Mucosa of descending colon (tissue), 3 donors: ENCODE measurements around the gene ATP8A2. TPM values are rescaled to one million over a fixed set of nuclear protein-coding genes. Genes with fewer than 3 reads are reported as not detected.

Source experiments
- ATAC-seq: fragments of 200-7000 bp; cut with Tn5 transposase; one replicate; pipeline ENCODE4 v1.9.1; 2020; ENCODE audit warnings: mild to moderate bottlenecking, moderate library complexity
- DNase-seq, 3 donors: peaks; one replicate each; pipeline ENCODE4 v3.0.0-alpha.2; 2020
- H3K36me3 ChIP-seq: fragments of 200-600 bp; one replicate; pipeline ENCODE4 v1.8.0; 2021; ENCODE audit warnings: low read depth, mild to moderate bottlenecking
- H3K4me1 ChIP-seq: fragments of 200-600 bp; one replicate; pipeline ENCODE4 v1.8.0; 2021; ENCODE audit warnings: low read depth, mild to moderate bottlenecking
- H3K4me3 ChIP-seq: fragments of 200-600 bp; one replicate; pipeline ENCODE4 v1.8.0; 2021; ENCODE audit warnings: mild to moderate bottlenecking
- H3K9me3 ChIP-seq: fragments of 200-600 bp; one replicate; pipeline ENCODE4 v1.8.0; 2021; ENCODE audit warnings: mild to moderate bottlenecking
- intact Hi-C, 2 donors: fragments of 100-400 bp; cut with DNase I in 1 of 2; cut with micrococcal nuclease in 1 of 2; formaldehyde crosslinking; loops; one replicate each; pipeline versions ENCODE4 v1.11.0 to v1.11.1; 2022; cut with DNase I, micrococcal nuclease
- total RNA-seq, 3 donors: library from RNA; stranded (reverse); fragmentation: NEBNext Ultra II Directional in 2 of 3; extraction: Animal tissue kit (Norgen Biotek cat#: 25700) in 2 of 3; gene quantifications; one replicate each; pipeline versions ENCODE4 v1.2.1 to v1.2.4, GENCODE V29; 2021 to 2023
- TF ChIP-seq, protein P1 (sequence below): fragments of 200-600 bp; IDR thresholded peaks from one replicate; pipeline ENCODE4 v1.8.0; 2022; ENCODE audit warnings: antibody characterized with exemption, mild to moderate bottlenecking
- donor health status: DM: no; HTN: no; CAD: no; lungs with moderate emphysema.
- donor health status: DM: no; HTN: no; CAD: no.
- donor health status: DM: no; HTN: yes; CAD: no.

Gene ATP8A2
- total RNA-seq, 3 donors from 2014 or later = 0.22 to 3.6 (median 0.41) TPM

DNA sequence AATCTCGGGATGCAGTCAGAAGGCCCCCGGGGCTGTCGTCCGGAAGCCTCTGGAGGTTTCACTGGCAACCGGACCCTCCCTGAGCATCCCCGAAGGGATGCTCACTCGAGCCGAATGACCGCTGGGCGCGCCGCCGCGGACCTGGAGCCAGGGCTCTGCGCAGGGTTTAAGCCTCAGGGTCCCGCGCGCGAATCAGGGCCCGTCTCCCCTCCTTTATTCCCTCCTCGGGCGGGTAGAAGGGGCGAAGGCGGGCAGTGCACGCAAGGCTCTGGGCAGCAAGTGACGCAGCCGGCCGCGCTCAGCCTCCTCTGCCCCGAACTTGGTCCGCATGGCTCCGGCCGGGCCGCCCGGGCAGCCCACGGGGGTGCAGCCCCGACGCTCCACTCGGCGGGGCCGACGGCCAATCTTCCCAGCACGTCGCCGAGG, 679.5 kb downstream of the ATP8A2 start:
- TF ChIP-seq, protein P1, sequence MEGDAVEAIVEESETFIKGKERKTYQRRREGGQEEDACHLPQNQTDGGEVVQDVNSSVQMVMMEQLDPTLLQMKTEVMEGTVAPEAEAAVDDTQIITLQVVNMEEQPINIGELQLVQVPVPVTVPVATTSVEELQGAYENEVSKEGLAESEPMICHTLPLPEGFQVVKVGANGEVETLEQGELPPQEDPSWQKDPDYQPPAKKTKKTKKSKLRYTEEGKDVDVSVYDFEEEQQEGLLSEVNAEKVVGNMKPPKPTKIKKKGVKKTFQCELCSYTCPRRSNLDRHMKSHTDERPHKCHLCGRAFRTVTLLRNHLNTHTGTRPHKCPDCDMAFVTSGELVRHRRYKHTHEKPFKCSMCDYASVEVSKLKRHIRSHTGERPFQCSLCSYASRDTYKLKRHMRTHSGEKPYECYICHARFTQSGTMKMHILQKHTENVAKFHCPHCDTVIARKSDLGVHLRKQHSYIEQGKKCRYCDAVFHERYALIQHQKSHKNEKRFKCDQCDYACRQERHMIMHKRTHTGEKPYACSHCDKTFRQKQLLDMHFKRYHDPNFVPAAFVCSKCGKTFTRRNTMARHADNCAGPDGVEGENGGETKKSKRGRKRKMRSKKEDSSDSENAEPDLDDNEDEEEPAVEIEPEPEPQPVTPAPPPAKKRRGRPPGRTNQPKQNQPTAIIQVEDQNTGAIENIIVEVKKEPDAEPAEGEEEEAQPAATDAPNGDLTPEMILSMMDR = no peak
- no peaks in the 10 kb centered on the region for H3K36me3 ChIP-seq
- no peaks in the 10 kb centered on the region for H3K9me3 ChIP-seq
- DNase-seq (no peak), ATAC-seq (peak; percentile 19)
- peaks cover 9% of the 10 kb centered on the region for H3K4me1 ChIP-seq
- no peak overlapping the region for H3K4me3 ChIP-seq
- intact Hi-C loops = no loop called here

DNA sequence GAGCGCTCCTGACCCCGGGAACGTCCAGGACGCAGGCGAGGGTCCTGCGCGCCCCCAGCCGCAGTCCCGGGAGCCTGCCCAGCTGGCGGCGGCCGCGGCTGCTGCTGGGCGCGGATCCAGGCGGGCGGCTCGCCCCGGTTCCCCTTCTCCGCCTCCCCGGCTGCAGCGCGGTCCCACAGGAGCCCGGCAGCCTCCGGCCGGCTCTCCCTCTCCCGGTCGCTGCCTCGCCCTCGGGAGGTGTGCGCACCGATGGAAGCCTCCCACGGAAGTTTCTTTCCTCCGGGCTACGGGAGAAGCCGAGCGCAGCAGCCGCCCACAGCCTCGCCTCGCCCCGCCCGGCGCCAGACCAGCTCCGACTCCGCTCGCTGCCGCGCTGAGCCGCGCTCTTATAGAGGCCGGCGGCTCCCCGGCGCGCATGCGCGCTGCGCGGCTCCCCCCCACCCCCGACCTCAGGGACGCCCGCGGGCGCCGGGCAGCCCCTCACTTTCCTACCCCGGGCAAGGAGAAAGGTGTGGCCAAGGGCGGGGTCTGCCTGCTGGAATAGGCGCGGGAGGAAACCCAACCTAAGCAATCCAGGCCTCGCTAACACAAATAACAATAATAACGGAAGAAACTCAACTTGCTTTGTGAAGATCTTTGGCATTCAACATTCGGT, 680.0 kb downstream of the ATP8A2 start, which contains the start of gene SHISA2:
Gene SHISA2, minus strand, starts transcription at position 360 of the 655 bp plus-strand sequence. CDS start 1,041 bp downstream, outside the sequence.
- Histone ChIP-seq H3K4me3 (no peak within 1 kb of the TSS), H3K36me3 (no peaks in the 10 kb centered on the region), H3K9me3 (no peaks in the 10 kb centered on the region), H3K4me1 (peaks cover 9% of the 10 kb centered on the region)
- TF ChIP-seq, protein P1 = no peak
- DNase-seq (peak in 2 of 3 donors; percentile 23 to 34), ATAC-seq (peak; percentile 80)
- intact Hi-C loops = no loop called here

DNA sequence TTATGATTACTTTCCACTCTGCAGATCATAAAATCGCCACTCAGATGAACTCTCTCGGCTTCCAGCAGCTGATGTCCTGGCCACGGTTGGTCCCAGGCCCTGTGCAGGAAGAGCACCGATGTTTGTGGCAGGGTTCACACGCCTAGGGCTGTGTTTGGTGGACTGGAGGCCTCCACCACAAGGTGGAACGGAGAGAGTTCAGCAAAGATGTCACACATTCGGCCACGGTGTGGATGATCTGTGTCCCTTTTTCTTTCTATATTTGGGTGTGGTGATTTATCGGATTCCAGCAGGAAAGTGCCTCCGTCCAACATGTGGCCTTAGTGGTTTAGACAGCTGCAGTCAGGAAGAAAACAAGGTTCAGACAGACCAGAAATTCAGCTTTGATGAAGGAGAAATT, 680.6 kb downstream of the ATP8A2 start:
- Histone ChIP-seq H3K9me3 (no peaks in the 10 kb centered on the region), H3K4me1 (peaks cover 9% of the 10 kb centered on the region), H3K36me3 (no peaks in the 10 kb centered on the region), H3K4me3 (no peak overlapping the region)
- TF ChIP-seq, protein P1 = no peak
- DNase-seq (no peak), ATAC-seq (no peak)
- intact Hi-C loops = no loop called here

DNA sequence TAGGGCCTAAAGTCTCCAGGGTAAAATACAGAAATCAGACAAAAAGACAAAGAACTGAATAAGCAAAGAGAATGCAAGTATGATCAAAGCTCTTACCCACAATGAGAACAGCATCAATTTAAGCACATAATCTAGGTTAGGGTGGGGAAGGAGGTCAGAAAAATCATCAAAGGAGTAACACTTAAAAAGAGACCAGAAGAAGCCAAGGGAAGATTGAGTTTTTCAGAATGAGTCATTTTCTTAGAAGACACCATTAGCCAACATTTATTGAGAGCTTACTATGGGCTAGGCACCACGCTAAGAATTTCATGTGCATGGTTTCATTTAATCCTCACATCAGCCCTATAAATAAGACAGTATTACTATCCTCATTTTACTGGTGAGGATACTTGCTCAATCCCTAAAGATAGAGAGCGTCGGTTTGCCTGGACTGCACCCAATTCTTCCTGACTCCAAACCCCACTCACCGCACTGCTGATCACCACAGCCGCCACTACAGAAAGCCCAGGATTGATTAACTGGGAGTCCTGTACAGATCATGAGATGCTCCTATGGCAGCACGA, 681.7 kb downstream of the ATP8A2 start:
- ATAC-seq (no peak), DNase-seq (no peak)
- Histone ChIP-seq H3K36me3 (no peaks in the 10 kb centered on the region), H3K9me3 (no peaks in the 10 kb centered on the region), H3K4me1 (peaks cover 9% of the 10 kb centered on the region), H3K4me3 (no peak overlapping the region)
- TF ChIP-seq, protein P1 = no peak
- intact Hi-C loops = no loop called here

DNA sequence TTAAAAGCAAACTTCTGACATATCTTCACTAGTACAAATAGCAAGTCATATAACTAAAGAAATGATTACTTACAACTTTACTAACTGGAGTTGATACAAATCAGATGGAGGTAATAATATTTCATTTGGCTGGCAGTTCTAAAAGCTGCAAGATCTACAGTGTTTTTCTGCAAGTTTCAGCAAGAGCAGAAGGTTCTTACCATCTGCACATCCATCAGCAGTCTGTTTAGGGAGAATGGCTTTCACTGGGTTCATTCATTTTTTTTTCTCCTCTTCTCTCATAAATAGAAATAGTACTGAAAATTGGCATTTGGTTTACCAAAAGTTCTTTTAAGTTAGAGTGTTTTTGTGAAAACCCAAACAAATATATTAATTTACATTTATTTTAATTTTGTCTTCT, 683.1 kb downstream of the ATP8A2 start:
- intact Hi-C loops = no loop called here
- Histone ChIP-seq H3K9me3 (no peaks in the 10 kb centered on the region), H3K4me3 (no peak overlapping the region), H3K36me3 (no peaks in the 10 kb centered on the region), H3K4me1 (peaks cover 9% of the 10 kb centered on the region)
- TF ChIP-seq, protein P1 = no peak
- no peak for ATAC-seq
- no peak for DNase-seq
